HepG2 (cell line): ENCODE measurements around the gene SUN5. TPM values are rescaled to one million over a fixed set of nuclear protein-coding genes. Genes with fewer than 3 reads are reported as not detected.
A peak's percentile ranks its signal among the peaks of the same experiment; 100 is the strongest.

Experiments used
- CENPX ChIP-seq: sonication (generic); formaldehyde crosslinking; IDR thresholded peaks from 2 replicates; pipeline ENCODE4 v1.9.0; 2021; ENCODE audit warnings: mild to moderate bottlenecking, missing genetic modification reagents, moderate library complexity
- FOXO1 ChIP-seq: sonication (generic); formaldehyde crosslinking; IDR thresholded peaks from 2 replicates; pipeline ENCODE4 v1.4.0; 2020; ENCODE audit warnings: missing genetic modification reagents
- HCFC1 ChIP-seq: fragments of 150-350 bp; IDR thresholded peaks from 2 replicates; pipeline ENCODE4 v1.6.1; 2014; ENCODE audit warnings: low read depth, low read length
- KLF11 ChIP-seq: IDR thresholded peaks from 2 replicates; pipeline ENCODE4 v1.6.1; 2016; ENCODE audit warnings: missing compliant biosample characterization
- MYC ChIP-seq: sonication (generic); formaldehyde crosslinking; IDR thresholded peaks from 2 replicates; pipeline ENCODE4 v1.9.0; 2021; ENCODE audit warnings: missing genetic modification reagents, borderline replicate concordance
- PRPF4 ChIP-seq: fragments of 200-400 bp; formaldehyde crosslinking; IDR thresholded peaks from 2 replicates; pipeline ENCODE4 v1.6.1; 2016; ENCODE audit warnings: low read length, low read depth; ENCODE audit not compliant: poor library complexity, severe bottlenecking
- RBM39 ChIP-seq: fragments of 200-400 bp; formaldehyde crosslinking; IDR thresholded peaks from one replicate; pipeline ENCODE4 v1.6.1; 2018; ENCODE audit warnings: antibody characterized with exemption, mild to moderate bottlenecking, low read depth, low read length; ENCODE audit not compliant: poor library complexity, severe bottlenecking
- SMAD1 ChIP-seq: sonication (generic); formaldehyde crosslinking; IDR thresholded peaks from 2 replicates; pipeline ENCODE4 v1.4.0; 2020; ENCODE audit warnings: missing genetic modification reagents, low read depth, mild to moderate bottlenecking, borderline replicate concordance
- SMAD3 ChIP-seq: sonication (generic); formaldehyde crosslinking; IDR thresholded peaks from 2 replicates; pipeline ENCODE4 v1.4.0; 2020; ENCODE audit warnings: missing genetic modification reagents
- SRSF1 ChIP-seq: fragments of 200-400 bp; formaldehyde crosslinking; optimal IDR thresholded peaks from 2 replicates; pipeline ENCODE3; 2017; ENCODE audit warnings: mild to moderate bottlenecking, low read depth, low read length, moderate library complexity
- SYNCRIP ChIP-seq: fragments of 200-400 bp; formaldehyde crosslinking; IDR thresholded peaks from 2 replicates; pipeline ENCODE4 v1.6.1; 2018; ENCODE audit warnings: mild to moderate bottlenecking, low read depth, low read length; ENCODE audit not compliant: insufficient read depth
- TBP ChIP-seq: sonication (generic); formaldehyde crosslinking; IDR thresholded peaks from 2 replicates; pipeline ENCODE4 v1.5.0; 2020; ENCODE audit warnings: missing genetic modification reagents
- ZNF10 ChIP-seq: sonication (generic); formaldehyde crosslinking; IDR thresholded peaks from 2 replicates; pipeline ENCODE4 v1.4.0; 2020; ENCODE audit warnings: mild to moderate bottlenecking, low read depth, missing genetic modification reagents, borderline replicate concordance
- ZNF136 ChIP-seq: sonication (generic); formaldehyde crosslinking; IDR thresholded peaks from 2 replicates; pipeline ENCODE4 v1.8.1; 2022; ENCODE audit warnings: low read depth, mild to moderate bottlenecking, moderate library complexity, missing genetic modification reagents
- ZNF230 ChIP-seq: sonication (generic); formaldehyde crosslinking; IDR thresholded peaks from 2 replicates; pipeline ENCODE4 v1.4.0; 2020; ENCODE audit warnings: mild to moderate bottlenecking, missing genetic modification reagents
- ZNF468 ChIP-seq: sonication (generic); formaldehyde crosslinking; IDR thresholded peaks from 2 replicates; pipeline ENCODE4 v1.8.0; 2022; ENCODE audit warnings: mild to moderate bottlenecking, moderate library complexity, missing genetic modification reagents
- ZNF564 ChIP-seq: sonication (generic); formaldehyde crosslinking; IDR thresholded peaks from 2 replicates; pipeline ENCODE4 v1.8.1; 2023; ENCODE audit warnings: mild to moderate bottlenecking, missing genetic modification reagents
- ZNF672 ChIP-seq: sonication (generic); formaldehyde crosslinking; IDR thresholded peaks from 2 replicates; pipeline ENCODE4 v1.8.1; 2022; ENCODE audit warnings: missing genetic modification reagents
- ZNF703 ChIP-seq: sonication (generic); formaldehyde crosslinking; IDR thresholded peaks from 2 replicates; pipeline ENCODE4 v1.5.1; 2020; ENCODE audit warnings: missing genetic modification reagents, mild to moderate bottlenecking, moderate library complexity, borderline replicate concordance
- ZNF709 ChIP-seq: sonication (generic); formaldehyde crosslinking; IDR thresholded peaks from 2 replicates; pipeline ENCODE4 v1.5.0; 2020; ENCODE audit warnings: mild to moderate bottlenecking, missing genetic modification reagents
- ZNF841 ChIP-seq: sonication (generic); formaldehyde crosslinking; IDR thresholded peaks from 2 replicates; pipeline ENCODE4 v1.8.1; 2023; ENCODE audit warnings: missing genetic modification reagents, borderline replicate concordance
- polyA plus RNA-seq, 8 experiments: library from polyadenylated mRNA; depleted of rRNA in 3 of 8; stranded (reverse) in 7 of 8; unstranded in 1 of 8; fragments of >200 nt; fragmentation: Illumina TruSeq in 4 of 8; extraction: Trizol in 4 of 8; gene quantifications; 2 replicates each; pipeline versions ENCODE4 v1.2.1 to v1.2.3, GENCODE V29; 2011 to 2016; ENCODE audit warnings: low read depth in 4 of 8, missing spikeins in 1 of 8, mixed read lengths in 1 of 8; ENCODE audit not compliant: insufficient read depth in 1 of 8
- total RNA-seq, 5 experiments: library from RNA; depleted of rRNA; stranded (reverse); fragments of >200 nt; fragmentation: Illumina TruSeq; extraction: Trizol; gene quantifications; 2 replicates each; pipeline ENCODE4 v1.2.3, GENCODE V29; 2016; ENCODE audit warnings: low read depth in 1 of 5
- TF ChIP-seq, protein P1 (sequence below): sonication (generic); formaldehyde crosslinking; IDR thresholded peaks from 2 replicates; pipeline ENCODE4 v1.5.0; 2020; ENCODE audit warnings: mild to moderate bottlenecking, missing genetic modification reagents
- TF ChIP-seq, protein P2 (sequence below): IDR thresholded peaks from 2 replicates; pipeline ENCODE4 v1.6.1; 2016
- TF ChIP-seq, protein P3 (sequence below): sonication (generic); formaldehyde crosslinking; IDR thresholded peaks from 2 replicates; pipeline ENCODE4 v1.8.1; 2022; ENCODE audit warnings: mild to moderate bottlenecking, missing genetic modification reagents
- TF ChIP-seq, protein P4 (sequence below): sonication (generic); formaldehyde crosslinking; IDR thresholded peaks from 2 replicates; pipeline ENCODE4 v1.4.0; 2020; ENCODE audit warnings: missing genetic modification reagents

The SUN5 gene
- total and polyA plus RNA-seq, 2 of the 13 experiments (the other 11 are each of a cell fraction or from before 2014, with no cell fraction given) = not detected

DNA sequence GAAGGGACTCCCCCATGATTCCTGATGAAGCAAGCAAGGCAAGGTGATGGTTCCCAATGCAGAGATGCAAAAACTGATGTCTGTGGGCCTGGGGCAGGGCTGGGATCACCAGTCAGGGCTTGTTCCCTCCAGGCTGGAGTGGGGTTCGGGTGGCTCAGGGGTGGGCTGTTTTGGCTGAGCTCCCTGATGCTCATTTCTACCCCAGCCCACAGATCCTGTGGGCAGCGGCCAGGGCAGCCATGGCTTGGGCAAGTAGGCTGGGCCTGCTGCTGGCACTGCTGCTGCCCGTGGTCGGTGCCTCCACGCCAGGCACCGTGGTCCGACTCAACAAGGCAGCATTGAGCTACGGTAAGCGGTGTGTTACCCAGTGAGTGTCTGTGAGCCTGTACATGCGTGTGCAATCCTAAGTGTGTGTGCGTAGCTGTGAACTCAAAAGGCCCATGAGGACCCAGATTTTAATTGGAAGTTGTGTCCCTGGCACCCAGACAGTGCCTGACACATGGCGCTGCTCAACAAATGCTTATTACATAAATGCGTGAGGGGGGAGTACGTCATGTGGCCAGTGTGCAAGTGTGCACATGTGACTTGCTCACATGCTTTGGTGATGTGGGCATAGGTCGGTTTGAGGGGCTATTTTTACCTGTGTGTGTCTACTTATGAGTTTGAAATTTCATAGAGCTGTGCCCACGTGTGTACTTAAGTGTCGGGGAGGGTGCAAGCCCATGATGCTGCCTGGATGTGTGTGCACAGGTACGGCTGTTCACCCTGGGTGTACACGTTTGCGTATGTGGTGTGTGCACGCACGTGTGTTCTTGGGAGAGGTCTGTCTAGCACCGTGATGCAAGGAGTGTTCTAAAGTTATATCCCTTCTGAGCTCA is 4.3 kb upstream of the SUN5 start (continued):
- TF ChIP-seq ZNF468 (CRISPR knock-in tag) (peak; percentile 13; the same call in 1 of the 2 replicates), RBM39 (no peak), TBP (CRISPR knock-in tag) (no peak), ZNF841 (CRISPR knock-in tag) (no peak; the same call in 1 of the 2 replicates), ZNF136 (CRISPR knock-in tag) (no peak; the same call in 1 of the 2 replicates), ZNF564 (CRISPR knock-in tag) (no peak; the same call in 1 of the 2 replicates), ZNF230 (CRISPR knock-in tag) (no peak; the same call in 1 of the 2 replicates), SMAD1 (CRISPR knock-in tag) (no peak), SMAD3 (CRISPR knock-in tag) (no peak), CENPX (no peak), HCFC1 (no peak), SRSF1 (no peak), ZNF10 (CRISPR knock-in tag) (no peak), KLF11 (CRISPR knock-in tag) (no peak), ZNF709 (CRISPR knock-in tag) (no peak), MYC (peak; percentile 71), PRPF4 (peak; percentile 70), FOXO1 (CRISPR knock-in tag) (0 out of 2 replicates have a peak, but pooled peaks have one; percentile 26), SYNCRIP (no peak), ZNF703 (CRISPR knock-in tag) (no peak), ZNF672 (CRISPR knock-in tag) (no peak)
- TF ChIP-seq, protein P1, sequence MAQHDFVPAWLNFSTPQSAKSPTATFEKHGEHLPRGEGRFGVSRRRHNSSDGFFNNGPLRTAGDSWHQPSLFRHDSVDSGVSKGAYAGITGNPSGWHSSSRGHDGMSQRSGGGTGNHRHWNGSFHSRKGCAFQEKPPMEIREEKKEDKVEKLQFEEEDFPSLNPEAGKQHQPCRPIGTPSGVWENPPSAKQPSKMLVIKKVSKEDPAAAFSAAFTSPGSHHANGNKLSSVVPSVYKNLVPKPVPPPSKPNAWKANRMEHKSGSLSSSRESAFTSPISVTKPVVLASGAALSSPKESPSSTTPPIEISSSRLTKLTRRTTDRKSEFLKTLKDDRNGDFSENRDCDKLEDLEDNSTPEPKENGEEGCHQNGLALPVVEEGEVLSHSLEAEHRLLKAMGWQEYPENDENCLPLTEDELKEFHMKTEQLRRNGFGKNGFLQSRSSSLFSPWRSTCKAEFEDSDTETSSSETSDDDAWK (CRISPR knock-in tag) = no peak
- TF ChIP-seq, protein P2, sequence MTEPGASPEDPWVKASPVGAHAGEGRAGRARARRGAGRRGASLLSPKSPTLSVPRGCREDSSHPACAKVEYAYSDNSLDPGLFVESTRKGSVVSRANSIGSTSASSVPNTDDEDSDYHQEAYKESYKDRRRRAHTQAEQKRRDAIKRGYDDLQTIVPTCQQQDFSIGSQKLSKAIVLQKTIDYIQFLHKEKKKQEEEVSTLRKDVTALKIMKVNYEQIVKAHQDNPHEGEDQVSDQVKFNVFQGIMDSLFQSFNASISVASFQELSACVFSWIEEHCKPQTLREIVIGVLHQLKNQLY (CRISPR knock-in tag) = peak; percentile 53; the same call in 1 of the 2 replicates
- TF ChIP-seq, protein P3, sequence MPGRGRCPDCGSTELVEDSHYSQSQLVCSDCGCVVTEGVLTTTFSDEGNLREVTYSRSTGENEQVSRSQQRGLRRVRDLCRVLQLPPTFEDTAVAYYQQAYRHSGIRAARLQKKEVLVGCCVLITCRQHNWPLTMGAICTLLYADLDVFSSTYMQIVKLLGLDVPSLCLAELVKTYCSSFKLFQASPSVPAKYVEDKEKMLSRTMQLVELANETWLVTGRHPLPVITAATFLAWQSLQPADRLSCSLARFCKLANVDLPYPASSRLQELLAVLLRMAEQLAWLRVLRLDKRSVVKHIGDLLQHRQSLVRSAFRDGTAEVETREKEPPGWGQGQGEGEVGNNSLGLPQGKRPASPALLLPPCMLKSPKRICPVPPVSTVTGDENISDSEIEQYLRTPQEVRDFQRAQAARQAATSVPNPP = no peak
- TF ChIP-seq, protein P4, sequence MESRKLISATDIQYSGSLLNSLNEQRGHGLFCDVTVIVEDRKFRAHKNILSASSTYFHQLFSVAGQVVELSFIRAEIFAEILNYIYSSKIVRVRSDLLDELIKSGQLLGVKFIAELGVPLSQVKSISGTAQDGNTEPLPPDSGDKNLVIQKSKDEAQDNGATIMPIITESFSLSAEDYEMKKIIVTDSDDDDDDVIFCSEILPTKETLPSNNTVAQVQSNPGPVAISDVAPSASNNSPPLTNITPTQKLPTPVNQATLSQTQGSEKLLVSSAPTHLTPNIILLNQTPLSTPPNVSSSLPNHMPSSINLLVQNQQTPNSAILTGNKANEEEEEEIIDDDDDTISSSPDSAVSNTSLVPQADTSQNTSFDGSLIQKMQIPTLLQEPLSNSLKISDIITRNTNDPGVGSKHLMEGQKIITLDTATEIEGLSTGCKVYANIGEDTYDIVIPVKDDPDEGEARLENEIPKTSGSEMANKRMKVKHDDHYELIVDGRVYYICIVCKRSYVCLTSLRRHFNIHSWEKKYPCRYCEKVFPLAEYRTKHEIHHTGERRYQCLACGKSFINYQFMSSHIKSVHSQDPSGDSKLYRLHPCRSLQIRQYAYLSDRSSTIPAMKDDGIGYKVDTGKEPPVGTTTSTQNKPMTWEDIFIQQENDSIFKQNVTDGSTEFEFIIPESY (CRISPR knock-in tag) = peak; percentile 85
